ENCODE measurements around the gene LSMEM2. TPM values are rescaled to one million over a fixed set of nuclear protein-coding genes. Genes with fewer than 3 reads are reported as not detected.

Gene LSMEM2
- total and polyA plus RNA-seq, 2 of the 8 experiments (the other 6 are each of a cell fraction or from before 2014, with no cell fraction given), result 0.58 to 0.68 TPM

DNA sequence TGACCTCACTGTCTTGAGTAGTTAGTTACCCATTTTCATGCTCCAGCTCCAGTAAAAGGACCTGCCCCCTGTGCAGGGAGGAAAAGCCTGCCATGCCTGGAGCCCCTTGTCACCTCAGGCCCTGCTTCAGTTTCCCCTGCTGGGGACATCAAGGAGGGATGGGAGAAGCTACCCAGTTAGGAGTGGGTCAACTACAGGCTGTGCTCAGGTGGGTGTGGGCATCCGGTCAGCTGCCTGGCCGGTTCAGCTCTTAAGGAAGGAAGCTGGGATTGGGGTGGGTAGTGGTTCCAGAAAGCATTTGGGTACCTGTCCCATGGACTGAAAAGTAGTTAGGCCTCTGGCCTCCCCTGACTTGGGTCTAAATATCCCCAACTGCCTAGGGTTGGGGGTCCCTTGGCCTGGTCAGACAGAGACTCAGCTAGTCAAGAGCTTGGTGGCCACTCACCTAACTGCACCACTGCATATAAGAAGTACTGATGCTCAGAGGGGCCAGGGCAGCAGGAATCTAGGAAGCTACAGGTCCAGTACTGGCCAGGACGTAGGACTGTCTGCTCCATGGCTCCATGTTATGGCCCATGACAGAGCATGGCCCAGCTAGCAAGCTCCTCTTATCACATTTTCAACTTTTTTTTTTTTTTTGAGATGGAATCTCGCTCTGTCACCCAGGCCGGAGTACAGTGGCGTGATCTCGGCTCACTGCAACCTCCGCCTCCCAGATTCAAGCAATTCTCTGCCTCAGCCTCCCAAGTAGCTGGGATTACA, 549 bp downstream of the LSMEM2 start:
- Histone ChIP-seq H4K5ac (ENCODE audit: insufficient read length, low read depth, low read length) (no peak overlapping the region), H2AK5ac (ENCODE audit: low read depth, low read length) (no peak overlapping the region), H3K9ac (replicated peaks in 1 of 4; ENCODE audit: extremely low read depth in 1 of 4, low read depth in 3 of 4, low read length in 3 of 4) (no peak overlapping the region; a peak in 1 of 7 replicates), H3K23ac (ENCODE audit: insufficient read length) (no peak overlapping the region), H2BK12ac (ENCODE audit: low read depth, low read length) (no peak overlapping the region), H3K27me3 (replicated peaks in 1 of 4; ENCODE audit: control insufficient read depth in 3 of 4, extremely low read depth in 1 of 4, insufficient read depth in 3 of 4, low read length in 3 of 4) (peaks cover 18 to 35% (median 28%) of the 10 kb centered on the region in 4 experiments), H3K79me2 (ENCODE audit: control insufficient read depth in 1 of 2, insufficient read depth in 2 of 2, low read length in 2 of 2) (no peaks in the 10 kb centered on the region), H3K4me2 (ENCODE audit: insufficient read depth in 1 of 2, low read depth in 2 of 2, low read length in 2 of 2) (no peak overlapping the region), H3K79me1 (ENCODE audit: low read depth, low read length) (no peaks in the 10 kb centered on the region), H3K27ac (ENCODE audit: low read depth, low read length) (no peak overlapping the region), H2BK5ac (ENCODE audit: low read depth, low read length) (no peak overlapping the region), H3K36me3 (ENCODE audit: control insufficient read depth in 2 of 4, insufficient read depth in 4 of 4, low read length in 3 of 4) (no peaks in the 10 kb centered on the region), H3K4me3 (ENCODE audit: extremely low read depth in 1 of 4, insufficient read depth in 2 of 4, low read depth in 3 of 4, low read length in 4 of 4) (no peak overlapping the region), H3K4ac (replicated peaks; ENCODE audit: insufficient read length, low read depth, low read length) (no peak overlapping the region), H4K20me1 (replicated peaks in 1 of 2; ENCODE audit: control insufficient read depth in 1 of 2, insufficient read depth in 2 of 2, low read length in 2 of 2) (no peaks in the 10 kb centered on the region), H2BK15ac (ENCODE audit: low read length) (no peak overlapping the region), H4K8ac (ENCODE audit: extremely low read depth, insufficient read depth, low read length) (no peak overlapping the region), H3K9me3 (ENCODE audit: insufficient read depth in 2 of 2, low read depth in 1 of 2, low read length in 1 of 2) (no peaks in the 10 kb centered on the region; a peak in 1 of 4 replicates), H3K18ac (ENCODE audit: extremely low read depth, low read length) (no peak overlapping the region), H2AFZ (ENCODE audit: low read length) (no peak overlapping the region), H2BK120ac (replicated peaks; ENCODE audit: low read depth, low read length) (no peak overlapping the region), H3K56ac (replicated peaks; ENCODE audit: insufficient read length, low read depth, low read length) (no peak overlapping the region), H3K23me2 (ENCODE audit: low read depth, low read length) (peaks cover 2% of the 10 kb centered on the region; the same call in 1 of the 2 replicates), H4K91ac (replicated peaks; ENCODE audit: insufficient read length, low read length) (no peak overlapping the region), H2BK20ac (ENCODE audit: low read length) (no peak overlapping the region), H3K4me1 (replicated peaks in 1 of 4; ENCODE audit: control insufficient read depth in 3 of 4, insufficient read depth in 4 of 4, low read length in 3 of 4) (peaks cover 0 to 12% (median 7%) of the 10 kb centered on the region in 4 experiments; a peak in 5 of 7 replicates), H3K14ac (ENCODE audit: insufficient read length) (no peak overlapping the region)
- ChIA-PET POLR2A (ENCODE audit: partially characterized antibody) (interaction anchor here (0.9 to 9.6 kb wide), 11 partner anchors 10 to 127 kb away, joined by 3 to 122 read pairs (median 7); partner anchors contain the start of genes HYAL2 and IFRD2), CTCF (ENCODE audit: partially characterized antibody) (interaction anchor here (0.7 to 53.5 kb wide), 9 partner anchors 8 to 108 kb away, joined by 3 to 2149 read pairs (median 7); partner anchors contain the start of genes GNAI2, HYAL2, IFRD2 and SLC38A3)
- no peak for DNase-seq (ENCODE audit: low read depth in 1 of 2, low spot score in 2 of 2)
- no peak for FAIRE-seq
- 98% methylated on average over 8 of the region's 8 CpGs; no CpG with 5 or more reads in 1 of the 2 experiments for WGBS, 2 experiments (ENCODE audit: extremely low coverage in 1 of 2, insufficient coverage in 1 of 2, insufficient read length in 1 of 2, insufficient replicate concordance in 2 of 2, low coverage in 1 of 2, low lambda C conversion rate in 2 of 2, missing lambda C conversion rate in 1 of 2)
- TF ChIP-seq, protein P1, sequence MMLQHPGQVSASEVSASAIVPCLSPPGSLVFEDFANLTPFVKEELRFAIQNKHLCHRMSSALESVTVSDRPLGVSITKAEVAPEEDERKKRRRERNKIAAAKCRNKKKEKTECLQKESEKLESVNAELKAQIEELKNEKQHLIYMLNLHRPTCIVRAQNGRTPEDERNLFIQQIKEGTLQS (IDR thresholded peaks at IDR 0.05; ENCODE audit: insufficient read depth, low read depth, low read length), result no peak
- TF ChIP-seq MAFK (IDR thresholded peaks at IDR 0.05; ENCODE audit: low read depth, low read length) (no peak), POLR2A (IDR thresholded peaks at IDR 0.05; ENCODE audit: control extremely low read depth in 1 of 2, low read depth in 2 of 2, low read length in 2 of 2) (no peak), RAD21 (IDR thresholded peaks at IDR 0.05 in 1 of 2, conservative IDR thresholded peaks at IDR 0.05 in 1 of 2; ENCODE audit: low read depth in 2 of 2, low read length in 2 of 2) (no peak), SAP30 (IDR thresholded peaks at IDR 0.05; ENCODE audit: insufficient read depth, insufficient replicate concordance, low read length) (no peak), CREB1 (IDR thresholded peaks at IDR 0.05) (no peak), CEBPB (IDR thresholded peaks at IDR 0.05; ENCODE audit: low read depth, low read length) (no peak), RNF2 (IDR thresholded peaks at IDR 0.05; ENCODE audit: borderline replicate concordance, low read depth, low read length, missing control alignments, poor library complexity, severe bottlenecking) (no peak), EGR1 (IDR thresholded peaks at IDR 0.05; ENCODE audit: borderline replicate concordance, low read depth, low read length) (no peak), BRCA1 (IDR thresholded peaks at IDR 0.05; ENCODE audit: low read depth, low read length) (no peak), SP4 (IDR thresholded peaks at IDR 0.05; ENCODE audit: low read length) (no peak), CBX5 (IDR thresholded peaks at IDR 0.05; ENCODE audit: low read depth, low read length) (no peak)
